ENCODE results near the gene MYLK4. TPM values are rescaled to one million over a fixed set of nuclear protein-coding genes. Genes with fewer than 3 reads are reported as not detected.

Gene MYLK4
- total RNA-seq, 1 donor from 2014 or later: 0.41 TPM

DNA sequence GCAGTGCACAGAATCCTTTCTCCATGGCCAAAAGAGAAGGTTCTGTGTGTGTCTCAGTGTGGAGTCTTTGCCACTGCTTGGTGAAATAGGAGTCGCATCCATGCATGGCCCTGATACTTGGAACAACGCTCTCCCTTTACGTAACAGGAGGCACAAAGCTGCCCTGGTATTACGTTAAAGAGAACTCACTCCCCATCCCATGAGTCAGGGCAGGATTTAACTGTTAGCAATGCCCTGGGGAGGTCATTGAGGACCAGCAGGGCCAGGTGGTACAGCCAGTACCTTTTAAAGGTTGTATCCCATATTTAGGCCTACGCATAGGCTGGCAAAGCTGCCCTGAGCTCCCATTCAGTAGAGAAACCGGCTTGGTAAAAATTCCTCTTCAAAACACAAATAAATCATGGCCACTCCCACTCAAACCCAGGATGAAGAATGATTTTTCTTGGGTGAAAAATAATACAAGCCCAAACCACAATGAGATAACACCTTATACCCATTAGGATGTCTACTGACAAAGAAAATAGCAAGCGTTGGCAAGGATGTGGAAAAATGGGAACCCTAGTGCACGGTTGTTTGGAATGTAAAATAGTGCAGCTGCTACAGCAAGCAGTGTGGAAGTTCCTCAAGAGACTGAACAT is 37.1 kb downstream of the MYLK4 start:
- no peak for FAIRE-seq

DNA sequence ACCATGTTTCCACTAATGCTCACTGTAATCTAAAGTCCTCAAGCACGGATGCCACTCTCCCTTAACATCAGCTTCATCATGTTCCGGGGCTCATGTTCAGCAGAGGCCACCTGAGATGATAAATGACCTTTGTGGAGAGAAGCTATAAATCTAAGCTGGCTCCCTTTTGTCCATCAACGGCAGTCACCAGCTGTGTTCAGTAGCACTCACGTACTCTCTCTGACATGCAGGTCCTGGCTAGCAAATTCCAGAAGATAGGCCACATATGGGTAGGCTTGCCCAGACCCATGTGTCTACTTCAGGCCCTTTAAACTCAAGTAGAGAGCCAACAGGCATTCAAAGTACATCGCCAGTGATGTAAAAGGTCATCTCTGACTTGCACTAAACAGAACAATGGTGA is 38.6 kb downstream of the MYLK4 start:
- FAIRE-seq (no peak), DNase-seq (ENCODE audit: low spot score in 2 of 2) (no peak)

More for the DNA sequence above, 37.1 kb downstream of the MYLK4 start:
- DNase-seq (ENCODE audit: low spot score in 2 of 2): no peak

DNA sequence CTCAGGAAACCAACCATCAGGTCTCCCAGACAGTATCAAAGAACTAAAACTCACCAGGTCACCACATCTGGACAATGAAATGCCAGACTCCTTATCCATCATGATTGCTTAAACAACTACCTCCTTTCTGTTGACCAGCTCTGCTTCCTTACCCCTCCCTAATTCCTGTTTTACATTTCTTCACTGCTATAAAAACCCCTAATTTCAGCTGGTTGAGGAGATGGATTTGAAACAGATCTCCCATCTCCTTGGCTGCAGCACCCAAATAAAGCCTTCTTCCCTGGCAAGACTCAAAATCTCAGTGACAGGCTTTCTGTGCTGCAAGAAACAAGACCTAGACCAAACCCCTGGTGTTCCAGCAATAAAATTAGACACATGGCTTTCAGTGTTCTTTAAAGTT is 40.3 kb downstream of the MYLK4 start:
- FAIRE-seq: no peak
- no peak for DNase-seq (ENCODE audit: low spot score in 2 of 2)

DNA sequence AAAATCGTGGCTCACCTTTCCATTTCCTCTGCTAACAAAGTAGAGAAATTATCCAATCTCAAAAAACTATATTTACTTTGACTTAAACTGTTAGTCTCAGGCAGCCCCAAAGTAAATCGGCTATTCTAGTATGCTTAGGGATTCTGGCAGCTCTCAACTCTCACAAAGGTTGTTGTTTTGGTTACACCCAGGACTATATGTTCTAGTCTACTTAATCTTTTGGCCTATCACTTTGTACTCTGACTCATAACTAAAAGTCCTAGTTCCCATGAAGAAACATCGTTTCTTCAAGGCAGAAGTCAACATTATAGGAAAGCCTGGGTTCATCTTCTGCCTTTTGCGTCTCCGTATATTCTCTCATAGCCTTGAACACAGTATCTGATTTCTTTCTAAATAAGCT is 42.3 kb downstream of the MYLK4 start:
- DNase-seq (ENCODE audit: low spot score in 2 of 2): no peak
- no peak for FAIRE-seq

DNA sequence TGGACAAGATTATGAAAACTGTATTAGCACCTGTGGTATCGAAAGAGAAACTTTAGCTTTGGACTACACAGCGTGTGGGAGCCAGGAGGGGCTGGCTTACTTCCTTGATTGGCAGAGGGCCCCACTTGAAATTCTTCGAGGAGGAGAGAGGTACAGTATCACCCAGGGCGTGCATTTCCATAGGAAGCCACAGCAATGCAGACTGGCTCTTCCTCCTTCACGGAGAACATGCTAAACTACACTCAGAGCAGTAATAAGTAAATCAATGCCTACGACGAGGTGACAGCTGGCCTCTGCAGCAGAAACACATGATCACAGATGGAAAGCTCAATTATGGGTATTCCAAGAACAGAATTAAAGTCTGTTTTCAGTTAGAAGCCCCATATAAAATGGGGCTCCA is 44.2 kb downstream of the MYLK4 start:
- DNase-seq (ENCODE audit: low spot score in 2 of 2) (no peak), FAIRE-seq (no peak)

DNA sequence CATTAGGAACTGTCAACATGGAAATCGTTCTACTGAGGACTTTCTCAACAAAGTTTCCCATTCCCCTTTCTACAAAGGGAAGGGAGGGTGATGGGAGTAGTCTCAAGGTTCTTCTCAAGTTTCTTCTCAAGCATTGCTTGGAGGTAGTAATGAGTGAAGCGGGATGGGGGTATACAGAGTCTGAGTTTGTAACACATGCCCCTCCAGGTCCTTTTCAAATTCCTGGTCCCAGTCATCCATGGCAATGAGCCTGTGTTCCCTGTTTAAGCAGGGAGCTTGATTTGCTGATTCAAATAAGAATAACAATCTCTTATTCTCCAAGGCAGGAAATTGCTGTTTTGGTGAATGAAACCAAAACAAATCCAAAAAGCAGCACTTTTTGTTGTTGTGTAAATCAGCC is 45.5 kb downstream of the MYLK4 start:
- DNase-seq (ENCODE audit: low spot score in 2 of 2): no peak
- no peak for FAIRE-seq

DNA sequence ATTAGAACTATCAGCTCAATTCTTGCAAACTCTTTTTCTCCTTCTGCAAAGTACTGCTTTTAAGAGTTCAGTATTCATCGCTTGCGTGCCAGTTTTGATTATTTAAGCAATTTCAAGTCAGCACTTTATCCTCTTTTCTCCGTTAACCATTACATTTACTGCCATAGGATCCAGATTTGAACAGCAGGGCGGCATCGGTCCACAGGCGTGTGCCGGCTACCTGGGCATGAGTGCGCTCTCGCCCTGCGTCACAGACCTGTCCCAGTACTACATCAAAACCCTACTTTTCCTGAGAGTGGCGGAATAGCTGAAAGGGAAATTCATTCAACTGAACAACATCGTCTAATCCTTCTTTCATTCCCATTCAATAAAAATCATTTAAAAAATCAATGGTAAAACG is 53.4 kb downstream of the MYLK4 start:
- FAIRE-seq: no peak
- DNase-seq (ENCODE audit: low spot score in 2 of 2): no peak

DNA sequence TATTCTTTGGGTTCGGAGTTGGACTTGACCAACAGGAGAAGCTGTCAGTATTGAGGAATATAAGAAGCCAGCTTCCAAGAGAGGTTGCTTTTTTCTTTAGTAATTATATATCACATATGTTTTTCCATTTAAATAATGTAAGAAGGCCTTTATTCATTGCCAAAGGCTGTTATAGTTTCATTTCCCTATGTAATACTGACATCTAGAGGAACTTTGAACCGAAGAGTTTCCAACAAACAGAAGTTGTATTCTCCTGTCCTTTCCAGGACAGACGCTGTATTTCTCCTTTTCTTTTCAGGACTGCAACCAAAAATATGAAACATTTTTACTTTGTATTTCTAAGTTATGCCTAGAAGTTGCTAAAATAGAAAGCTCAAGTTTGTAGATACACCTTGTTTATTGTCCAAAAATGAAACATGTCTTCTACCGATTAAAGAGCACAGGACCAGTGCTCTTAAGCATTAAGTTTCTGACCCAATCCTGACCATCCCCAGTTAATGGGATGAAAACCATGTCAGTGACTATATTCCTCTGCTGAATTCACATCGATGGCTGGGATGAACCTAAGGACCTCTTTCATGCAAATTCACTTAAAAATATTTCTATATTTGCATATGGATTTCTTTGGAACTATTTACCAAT is 55.1 kb downstream of the MYLK4 start:
- DNase-seq (ENCODE audit: low spot score in 2 of 2) (peak in 1 of 2 donors; percentile 45), FAIRE-seq (peak; percentile 30)

DNA sequence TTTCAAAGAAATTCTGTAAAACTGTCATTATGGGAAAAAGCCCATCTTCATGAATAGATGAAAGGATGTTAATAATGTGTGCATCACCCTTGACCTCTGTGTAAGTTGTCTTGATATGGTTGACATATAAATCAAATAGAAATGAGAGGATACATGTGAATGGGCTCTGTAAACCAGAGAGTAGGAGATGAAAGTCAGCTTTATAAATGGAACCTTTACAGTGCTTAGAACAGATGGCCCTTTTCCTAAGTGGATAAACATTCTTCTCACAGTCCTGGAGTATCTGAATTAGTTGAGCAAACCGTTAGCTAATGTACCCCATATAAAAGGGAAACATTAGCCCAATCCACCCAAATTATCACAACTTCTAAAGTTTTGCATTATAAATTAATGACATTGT is 57.5 kb downstream of the MYLK4 start:
- FAIRE-seq (no peak), DNase-seq (ENCODE audit: low spot score in 2 of 2) (no peak)

DNA sequence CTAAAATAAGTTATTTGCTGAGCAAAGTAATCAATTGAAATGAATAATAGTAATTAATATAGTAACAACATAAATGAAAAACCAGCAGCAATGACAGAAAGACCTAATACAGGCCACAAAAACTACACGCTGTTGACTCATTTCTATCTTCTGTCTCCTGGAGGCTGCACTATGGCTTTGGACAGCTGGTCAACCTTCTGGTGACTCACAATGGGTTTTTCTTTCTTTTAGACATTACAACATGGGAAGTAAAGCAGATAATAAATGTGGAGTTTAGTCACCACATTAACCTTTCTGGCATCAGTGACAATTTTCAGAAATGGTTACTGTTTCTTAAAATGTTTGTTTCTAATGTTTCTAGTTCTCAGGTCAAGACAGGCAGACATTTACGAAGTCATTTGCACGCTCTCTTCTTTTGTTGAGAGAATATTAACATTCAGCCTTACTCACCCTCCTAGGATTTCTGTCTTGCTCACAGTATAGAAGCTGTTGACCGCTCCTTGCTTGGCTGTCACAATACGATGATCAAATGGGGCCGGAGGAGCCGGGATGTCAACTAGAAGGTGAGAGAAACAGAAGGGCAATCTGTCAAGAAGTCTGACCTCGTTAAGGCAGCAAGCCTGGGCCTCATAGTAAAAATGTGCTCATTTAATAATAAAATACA is 62.2 kb downstream of the MYLK4 start:
- FAIRE-seq: no peak
- no peak for DNase-seq (ENCODE audit: low spot score in 2 of 2)

DNA sequence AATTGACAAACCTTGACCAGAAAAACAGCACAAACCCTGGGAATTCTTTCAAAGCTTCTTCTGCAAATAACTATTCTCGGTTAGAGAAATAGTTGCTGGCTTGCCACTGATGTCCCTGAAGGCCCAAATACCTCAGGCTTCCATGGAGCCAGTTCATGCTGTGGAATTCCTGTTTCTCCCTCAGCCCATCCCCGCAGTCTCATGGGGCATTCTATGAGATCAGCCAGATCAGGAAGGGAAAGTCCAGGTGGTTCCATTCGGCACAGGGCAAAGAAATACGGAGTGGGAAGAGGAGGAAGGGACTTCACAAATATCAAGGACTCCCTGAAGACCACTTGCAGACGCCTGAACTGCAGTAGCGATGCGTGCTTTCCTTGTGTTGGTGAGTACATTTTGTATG is 63.3 kb downstream of the MYLK4 start:
- DNase-seq (ENCODE audit: low spot score in 2 of 2) (no peak), FAIRE-seq (no peak)

DNA sequence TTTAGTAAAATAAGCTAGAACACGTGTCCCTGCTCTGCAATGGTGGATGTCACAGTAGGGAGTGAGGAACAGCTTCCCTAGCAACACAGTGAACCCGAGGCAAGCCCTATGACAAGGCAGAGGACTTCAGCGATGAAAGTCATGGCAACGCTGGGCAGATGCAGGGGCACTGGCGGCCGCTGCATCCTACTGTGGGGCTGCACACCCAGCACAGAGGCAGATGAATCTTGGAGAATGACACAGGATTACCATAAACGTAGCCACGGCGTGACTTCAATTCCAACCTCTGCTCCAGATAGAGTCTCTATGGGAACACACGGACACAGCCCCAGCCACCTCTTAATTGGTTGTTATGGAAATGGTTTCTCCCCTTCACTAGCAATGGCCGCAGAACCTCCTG is 64.2 kb downstream of the MYLK4 start:
- DNase-seq (ENCODE audit: low spot score in 2 of 2) (no peak), FAIRE-seq (no peak)

DNA sequence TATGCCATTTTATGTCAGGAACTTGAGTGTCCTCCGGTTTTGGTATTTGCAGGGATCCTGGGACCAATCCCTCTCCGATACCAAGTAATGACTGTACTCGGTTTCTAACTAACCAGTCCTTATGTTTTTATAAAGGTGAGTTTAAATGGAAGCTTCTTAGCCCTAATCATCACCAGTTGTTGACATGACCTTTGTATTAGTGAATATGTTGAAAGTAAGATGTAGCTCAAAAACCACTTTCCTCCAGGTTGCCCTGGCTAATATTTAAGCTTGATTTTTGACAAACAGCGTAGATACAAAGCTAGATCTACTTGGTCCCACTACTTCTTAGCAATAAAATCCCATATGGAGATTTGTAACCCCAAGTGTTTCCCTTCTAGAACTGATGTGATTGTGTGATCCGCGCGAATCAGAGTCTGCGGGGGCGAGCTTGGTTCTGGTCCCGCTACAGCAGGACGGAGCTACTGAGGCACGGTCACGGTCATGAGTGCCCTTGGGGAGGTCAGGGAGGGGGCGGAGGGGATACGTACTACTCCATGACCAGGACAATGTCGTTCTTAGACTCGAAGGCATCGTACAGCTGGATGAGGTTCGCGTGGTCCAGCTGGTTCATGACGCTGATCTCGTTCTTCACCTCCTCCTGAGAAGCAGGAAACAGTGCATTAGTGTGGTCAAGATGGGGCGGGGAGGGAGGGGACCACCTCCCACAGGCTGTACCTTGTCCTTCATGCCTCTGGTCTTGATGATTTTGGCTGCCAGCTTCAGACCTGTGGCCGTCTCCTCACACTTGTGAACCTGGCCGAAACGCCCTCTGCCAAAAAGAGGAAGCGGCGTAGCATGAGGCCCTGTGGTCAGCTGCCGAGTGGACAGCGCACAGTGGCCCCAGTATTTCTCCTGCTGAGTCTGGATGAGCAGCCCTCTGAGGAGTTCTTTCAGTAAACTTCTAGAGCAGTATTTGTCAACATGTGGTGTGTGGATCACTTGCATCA is 65.7 kb downstream of the MYLK4 start:
- FAIRE-seq (no peak), DNase-seq (ENCODE audit: low spot score in 2 of 2) (no peak)

DNA sequence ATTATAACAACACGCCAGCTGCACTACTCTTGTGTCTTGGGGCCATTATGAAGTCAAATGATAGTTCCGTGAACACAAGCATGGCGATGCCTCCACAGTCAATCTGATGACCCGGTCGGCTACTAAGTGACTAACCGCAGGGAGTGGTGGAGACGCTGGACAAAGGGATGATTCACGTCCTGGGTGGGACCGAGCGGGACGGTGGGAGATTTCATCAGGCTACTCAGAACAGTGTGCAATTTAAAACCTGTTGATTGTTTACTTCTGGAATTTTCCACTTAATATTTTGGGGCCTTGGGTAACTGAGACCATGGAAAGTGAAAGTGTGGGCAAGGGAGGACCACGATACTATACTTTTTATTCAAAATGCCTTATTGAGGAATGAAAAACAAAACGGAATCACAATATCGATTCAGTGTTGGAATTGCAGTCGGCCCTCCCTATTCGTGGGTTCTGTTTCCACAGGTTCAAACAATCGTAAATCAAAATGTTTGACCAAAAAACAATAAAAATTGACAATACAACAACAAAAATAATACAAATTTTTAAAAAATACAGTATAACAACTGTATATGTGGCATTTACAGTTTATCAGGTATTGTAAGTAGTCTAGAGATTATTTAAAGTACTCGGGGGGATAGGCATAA is 66.5 kb downstream of the MYLK4 start:
- FAIRE-seq (no peak), DNase-seq (ENCODE audit: low spot score in 2 of 2) (no peak)

DNA sequence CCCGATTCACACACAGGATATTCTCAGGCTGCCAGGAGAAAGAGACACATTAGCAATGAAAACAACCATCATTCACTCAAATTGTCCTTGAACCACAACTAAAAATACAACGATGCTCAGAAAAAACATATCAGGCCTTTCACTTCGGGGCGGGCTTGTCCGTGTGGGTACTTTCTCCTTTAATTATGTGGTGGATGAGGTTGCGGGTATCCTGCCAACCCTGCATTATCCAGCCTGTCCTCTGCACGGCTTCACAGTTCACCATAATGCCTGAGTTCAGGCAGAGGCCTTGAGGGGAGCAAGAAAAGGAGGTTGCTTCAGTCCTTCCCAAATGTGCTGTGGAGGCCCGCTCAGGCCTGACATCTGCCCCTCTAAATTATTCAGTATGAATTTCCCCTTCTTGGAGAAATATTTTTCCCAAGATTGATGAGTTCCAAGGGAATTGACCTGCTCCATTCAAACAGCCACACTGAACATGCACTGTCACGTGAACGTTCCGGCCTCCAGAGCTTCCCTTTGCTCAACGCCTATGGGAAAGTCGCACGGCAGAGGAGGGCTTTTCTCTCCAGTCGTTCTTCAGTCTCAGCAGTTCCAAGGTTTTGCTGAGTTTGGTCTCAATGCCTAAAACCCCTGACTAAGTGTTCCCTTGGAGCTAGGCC is 70.3 kb downstream of the MYLK4 start:
- FAIRE-seq: no peak
- no peak for DNase-seq (ENCODE audit: low spot score in 2 of 2)

DNA sequence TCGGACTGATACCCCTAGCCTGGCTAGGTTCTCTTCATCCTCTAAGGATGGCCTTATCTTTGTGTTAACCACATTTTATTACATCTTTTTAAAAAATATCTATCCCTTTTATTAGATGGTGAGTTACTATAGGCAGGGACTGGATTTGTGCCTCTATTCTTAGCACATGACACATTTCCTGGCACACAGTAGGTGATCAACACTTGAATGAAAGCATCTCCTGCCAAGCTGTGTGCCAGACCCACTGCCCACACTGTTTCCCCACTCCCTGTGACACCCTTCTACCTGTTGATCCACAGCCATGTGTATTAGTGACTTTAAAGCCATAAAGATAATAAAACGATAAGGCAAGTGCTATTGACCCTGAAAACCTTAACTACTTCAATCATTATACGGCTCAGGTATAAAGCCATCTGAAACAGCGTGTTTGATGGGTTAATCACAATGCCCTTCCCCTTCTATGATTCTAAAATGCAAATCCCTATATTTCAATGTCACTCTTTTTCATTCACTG is 73.6 kb downstream of the MYLK4 start:
- DNase-seq (ENCODE audit: low spot score in 2 of 2) (no peak), FAIRE-seq (no peak)

DNA sequence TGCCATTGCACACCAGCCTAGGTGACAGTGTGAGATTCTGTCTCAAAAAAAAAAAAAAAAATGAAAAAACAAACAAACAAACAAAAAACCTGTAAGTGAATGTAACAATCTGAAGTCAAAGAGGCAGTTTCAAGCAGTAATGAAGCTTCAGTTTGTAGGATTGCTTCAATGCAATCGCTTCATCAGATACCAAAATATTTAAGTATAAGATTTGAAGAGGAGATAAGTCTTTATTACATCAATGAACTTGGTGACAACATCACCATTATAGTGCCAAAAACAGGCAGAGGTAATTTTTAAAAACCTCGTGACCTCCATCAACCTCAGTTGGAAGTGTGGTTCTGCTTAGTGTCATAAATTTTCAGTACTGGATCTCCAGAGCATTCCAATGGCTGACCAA is 74.7 kb downstream of the MYLK4 start:
- DNase-seq (ENCODE audit: low spot score in 2 of 2): no peak
- no peak for FAIRE-seq

DNA sequence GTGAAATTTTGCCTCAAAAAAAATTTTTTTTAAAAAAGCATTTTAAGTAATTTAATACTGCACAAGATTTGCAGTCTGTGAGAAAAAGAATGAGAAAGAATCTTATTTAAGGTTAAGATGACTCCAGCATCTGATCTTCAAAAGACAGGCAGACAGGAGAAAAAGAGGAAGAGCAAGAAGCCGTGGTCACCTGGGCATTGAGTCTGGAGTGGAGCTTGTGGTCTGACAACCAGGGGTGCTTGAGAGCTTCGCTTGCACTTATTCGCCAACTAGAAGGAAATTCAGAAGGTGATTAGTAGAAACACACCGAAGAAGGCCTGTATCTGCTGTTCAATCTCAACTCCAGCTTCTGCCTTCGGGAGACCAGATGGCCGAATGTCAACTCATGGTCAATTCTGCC is 75.9 kb downstream of the MYLK4 start:
- FAIRE-seq: no peak
- DNase-seq (ENCODE audit: low spot score in 2 of 2): no peak

DNA sequence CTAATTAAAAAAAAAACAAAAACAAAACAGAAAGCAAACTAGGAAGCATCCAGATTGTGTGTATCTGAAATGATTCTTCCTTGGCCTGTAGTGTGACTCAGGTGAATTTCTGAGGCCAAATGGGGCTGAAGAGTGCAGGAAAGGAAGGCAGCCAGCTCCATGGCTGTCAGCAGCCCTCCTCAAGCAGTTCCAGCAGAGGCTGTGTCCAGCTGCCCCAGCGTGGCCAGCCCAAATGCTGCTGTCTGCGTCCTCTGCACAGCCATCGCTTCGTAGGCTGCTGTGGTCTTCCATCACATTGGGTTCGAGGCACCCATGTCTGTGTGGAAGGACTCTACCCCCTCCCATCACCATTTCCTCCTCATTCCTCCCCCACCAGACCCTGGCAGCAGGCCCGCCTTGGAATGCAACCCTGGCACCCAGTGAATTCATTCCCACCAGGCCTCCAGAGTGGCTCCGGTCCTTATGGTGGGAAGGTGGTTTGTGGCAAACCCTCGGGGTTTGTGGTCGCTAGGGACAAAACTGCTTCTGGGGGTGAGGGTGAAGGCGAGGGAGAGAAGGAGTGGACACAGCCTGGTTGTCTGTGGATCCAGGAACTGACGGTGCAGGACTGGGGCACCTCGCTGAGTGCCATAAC is 81.5 kb downstream of the MYLK4 start:
- FAIRE-seq (no peak), DNase-seq (ENCODE audit: low spot score in 2 of 2) (no peak)
